H1 (cell line): Measurements from ENCODE around the gene NUBP2. TPM values are rescaled to one million over a fixed set of nuclear protein-coding genes. Genes with fewer than 3 reads are reported as not detected.

Experiments
- CBX8 ChIP-seq: fragments of 300-800, 300-1000 bp; sonication (generic); IDR thresholded peaks from 2 replicates; pipeline ENCODE4 v1.7.1; 2016; ENCODE audit warnings: low read depth, low read length, borderline replicate concordance
- GABPA ChIP-seq: IDR thresholded peaks from 2 replicates; pipeline ENCODE4 v1.6.1; 2011; ENCODE audit warnings: mild to moderate bottlenecking, low read length, moderate library complexity, borderline replicate concordance; ENCODE audit not compliant: insufficient read depth
- HDAC2 ChIP-seq, 2 experiments: fragments of 300-600 bp in 1 of 2; sonication (generic) in 1 of 2; IDR thresholded peaks; 2 replicates each; pipeline ENCODE4 v1.6.1; 2011 to 2012; ENCODE audit warnings: low read depth in 2 of 2, low read length in 2 of 2, mild to moderate bottlenecking in 2 of 2, moderate library complexity in 2 of 2, borderline replicate concordance in 1 of 2, inconsistent platforms in 1 of 2
- POLR2A ChIP-seq, 2 experiments: IDR thresholded peaks; 1 replicate in 1 of 2; 2 replicates in 1 of 2; pipeline ENCODE4 v1.6.1; 2011; ENCODE audit warnings: low read depth in 2 of 2, low read length in 2 of 2, mild to moderate bottlenecking in 2 of 2; ENCODE audit errors: control extremely low read depth in 1 of 2
- RAD21 ChIP-seq, 2 experiments: IDR thresholded peaks in 1 of 2; conservative IDR thresholded peaks in 1 of 2; 2 replicates each; pipeline ENCODE4 v1.6.1; 2011; ENCODE audit warnings: low read depth in 2 of 2, low read length in 2 of 2, improper control_type of control experiment in 1 of 2, inconsistent platforms in 1 of 2, mild to moderate bottlenecking in 1 of 2, moderate library complexity in 1 of 2
- polyA plus RNA-seq, 7 experiments: library from polyadenylated mRNA; depleted of rRNA in 3 of 7; stranded (reverse) in 5 of 7; unstranded in 2 of 7; fragments of >200 nt in 5 of 7; fragments of 200-250 nt in 2 of 7; gene quantifications; 1 replicate in 5 of 7; 2 replicates in 1 of 7; 4 replicates in 1 of 7; pipeline versions ENCODE4 v1.2.1 to v1.2.3, GENCODE V29; 2011 to 2013; ENCODE audit warnings: missing spikeins in 2 of 7, mixed read lengths in 2 of 7
- total RNA-seq: library from RNA; stranded (reverse); fragmentation: NEBNext Ultra II Directional; extraction: Animal tissue kit (Norgen Biotek cat#: 25700); gene quantifications from 2 replicates; pipeline ENCODE4 v1.2.1, GENCODE V29; 2021
- TF ChIP-seq, protein P1 (sequence below): IDR thresholded peaks from 2 replicates; pipeline ENCODE4 v1.6.1; 2012; ENCODE audit warnings: inconsistent platforms

NUBP2 gene
- total and polyA plus RNA-seq, 2 of the 8 experiments (the other 6 are each of a cell fraction or from before 2014, with no cell fraction given), result 70.3 to 96.9 TPM

DNA sequence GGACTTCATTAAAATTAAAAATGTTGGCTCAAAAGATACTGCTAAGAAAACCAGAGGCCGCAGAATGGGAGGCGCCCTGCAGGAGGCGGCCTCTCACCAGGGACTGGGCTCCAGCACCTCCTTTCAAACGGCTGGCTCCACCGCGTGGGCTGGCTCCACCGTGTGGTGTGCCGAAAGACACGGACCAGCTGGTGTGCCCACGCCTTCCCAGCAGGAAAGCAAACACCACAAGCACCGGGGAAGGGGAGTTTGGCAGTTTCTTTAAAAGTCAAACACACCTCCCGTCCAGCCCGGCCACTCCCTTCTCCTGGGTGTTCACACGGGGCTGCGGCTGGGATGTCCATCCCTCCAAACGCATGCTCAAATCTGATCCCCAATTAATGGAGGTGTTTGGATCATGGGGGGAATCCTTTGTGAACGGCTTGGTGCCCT lies 30.0 kb downstream of the NUBP2 start (continued):
- TF ChIP-seq GABPA, result 0 out of 2 replicates have a peak, but pooled peaks have one; percentile 34
- TF ChIP-seq, protein P1, sequence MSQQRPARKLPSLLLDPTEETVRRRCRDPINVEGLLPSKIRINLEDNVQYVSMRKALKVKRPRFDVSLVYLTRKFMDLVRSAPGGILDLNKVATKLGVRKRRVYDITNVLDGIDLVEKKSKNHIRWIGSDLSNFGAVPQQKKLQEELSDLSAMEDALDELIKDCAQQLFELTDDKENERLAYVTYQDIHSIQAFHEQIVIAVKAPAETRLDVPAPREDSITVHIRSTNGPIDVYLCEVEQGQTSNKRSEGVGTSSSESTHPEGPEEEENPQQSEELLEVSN, result 0 out of 2 replicates have a peak, but pooled peaks have one; percentile 4
- no peak for TF ChIP-seq POLR2A (IDR thresholded peaks at IDR 0.05; ENCODE audit: control extremely low read depth in 1 of 2, low read depth in 2 of 2, low read length in 2 of 2)
- TF ChIP-seq CBX8, result no peak
- peak in 1 of 2 experiments; percentile 64; a peak in 1 of 4 replicates for TF ChIP-seq HDAC2 (IDR thresholded peaks at IDR 0.05; ENCODE audit: borderline replicate concordance in 1 of 2, low read depth in 2 of 2, low read length in 2 of 2)
- TF ChIP-seq RAD21 (IDR thresholded peaks at IDR 0.05 in 1 of 2, conservative IDR thresholded peaks at IDR 0.05 in 1 of 2; ENCODE audit: low read depth in 2 of 2, low read length in 2 of 2), result peak; percentile 63 to 75
- TF ChIP-seq, all 59 proteins: peak for 10
